KMS-11 (cell line): ENCODE results near the gene ACSF2.
A peak's percentile ranks its signal among the peaks of the same experiment; 100 is the strongest.

Experiments used
- H2AFZ ChIP-seq: fragments of 200-600 bp; sonication (generic); 2 replicates; pipeline ENCODE4 v1.6.1; 2016; ENCODE audit warnings: antibody characterized with exemption, mixed run types, low read depth
- H3K27ac ChIP-seq: fragments of 200-600 bp; sonication (generic); 2 replicates; pipeline ENCODE4 v1.6.1; 2016; ENCODE audit warnings: mild to moderate bottlenecking, mixed run types
- H3K27me3 ChIP-seq: fragments of 200-600 bp; sonication (generic); 2 replicates; pipeline ENCODE4 v1.6.1; 2017; ENCODE audit warnings: mild to moderate bottlenecking, low read depth, mixed run types, moderate library complexity; ENCODE audit not compliant: insufficient read depth
- H3K36me3 ChIP-seq: fragments of 200-600 bp; sonication (generic); 2 replicates; pipeline ENCODE4 v1.6.1; 2017; ENCODE audit warnings: mild to moderate bottlenecking, mixed run types; ENCODE audit not compliant: insufficient read depth
- H3K4me1 ChIP-seq: fragments of 200-600 bp; sonication (generic); 2 replicates; pipeline ENCODE4 v1.6.1; 2016; ENCODE audit warnings: mild to moderate bottlenecking, low read depth, mixed run types; ENCODE audit not compliant: poor library complexity, severe bottlenecking
- H3K4me2 ChIP-seq: fragments of 200-600 bp; sonication (generic); 2 replicates; pipeline ENCODE4 v1.7.0; 2016; ENCODE audit warnings: mild to moderate bottlenecking, mixed run types
- H3K4me3 ChIP-seq: fragments of 200-600 bp; sonication (generic); IDR thresholded peaks from 2 replicates; pipeline ENCODE4 v1.6.1; 2017; ENCODE audit warnings: low read depth, low read length, mixed read lengths; ENCODE audit not compliant: insufficient read depth
- H3K79me2 ChIP-seq: fragments of 200-600 bp; sonication (generic); 2 replicates; pipeline ENCODE4 v1.6.1; 2016; ENCODE audit warnings: low read depth, mixed run types; ENCODE audit not compliant: insufficient read depth
- H3K9ac ChIP-seq: fragments of 200-600 bp; sonication (generic); 2 replicates; pipeline ENCODE4 v1.6.1; 2016; ENCODE audit warnings: mild to moderate bottlenecking, mixed run types
- H4K20me1 ChIP-seq: fragments of 200-600 bp; sonication (generic); 2 replicates; pipeline ENCODE4 v1.6.1; 2016; ENCODE audit warnings: mild to moderate bottlenecking, mixed run types; ENCODE audit not compliant: insufficient read depth
- CTCF ChIP-seq: fragments of 200-600 bp; sonication (generic); conservative IDR thresholded peaks from 2 replicates; pipeline ENCODE4 v1.6.1; 2017; ENCODE audit warnings: low read depth, mild to moderate bottlenecking, antibody characterized with exemption, low read length, moderate library complexity, mixed read lengths

Gene ACSF2

GRCh38 chr17:50389534-50389933 is 36.5 kb upstream of the ACSF2 start:
- Histone ChIP-seq H3K4me1 (no peaks in the 10 kb centered on the region), H3K4me2 (no peak overlapping the region), H3K4me3 (no peak overlapping the region), H2AFZ (no peak overlapping the region), H4K20me1 (peaks cover 14% of the 10 kb centered on the region), H3K9ac (no peak overlapping the region), H3K36me3 (peaks cover 50% of the 10 kb centered on the region), H3K27me3 (no peaks in the 10 kb centered on the region), H3K79me2 (peaks cover 17% of the 10 kb centered on the region), H3K27ac (no peak overlapping the region)
- TF ChIP-seq CTCF: no peak

GRCh38 chr17:50392621-50393020 is 33.4 kb upstream of the ACSF2 start:
- Histone ChIP-seq H3K36me3 (peaks cover 46% of the 10 kb centered on the region), H4K20me1 (peaks cover 18% of the 10 kb centered on the region), H3K9ac (no peak overlapping the region), H2AFZ (no peak overlapping the region), H3K27ac (no peak overlapping the region), H3K27me3 (no peaks in the 10 kb centered on the region), H3K79me2 (peaks cover 44% of the 10 kb centered on the region), H3K4me3 (no peak overlapping the region), H3K4me2 (no peak overlapping the region), H3K4me1 (peaks cover 11% of the 10 kb centered on the region)
- TF ChIP-seq CTCF: no peak

GRCh38 chr17:50393700-50394099 is 32.3 kb upstream of the ACSF2 start:
- peaks cover 11% of the 10 kb centered on the region for H3K4me1 ChIP-seq
- no peaks in the 10 kb centered on the region for H3K27me3 ChIP-seq
- no peak overlapping the region for H3K27ac ChIP-seq
- no peak overlapping the region for H3K4me3 ChIP-seq
- H3K4me2 ChIP-seq: no peak overlapping the region
- no peak overlapping the region for H3K9ac ChIP-seq
- TF ChIP-seq CTCF: no peak
- H3K79me2 ChIP-seq: peaks cover 44% of the 10 kb centered on the region
- peaks cover 18% of the 10 kb centered on the region for H4K20me1 ChIP-seq
- no peak overlapping the region for H2AFZ ChIP-seq
- peaks cover 46% of the 10 kb centered on the region for H3K36me3 ChIP-seq

- Histone ChIP-seq H3K9ac (no peak overlapping the region), H3K79me2 (peaks cover 44% of the 10 kb centered on the region)
Observed at GRCh38 chr17:50394711-50395110, 31.3 kb upstream of the ACSF2 start.

More at GRCh38 chr17:50394711-50395110, 31.3 kb upstream of the ACSF2 start:
- Histone ChIP-seq H3K27ac (no peak overlapping the region), H2AFZ (no peak overlapping the region), H4K20me1 (peaks cover 18% of the 10 kb centered on the region), H3K4me2 (peak overlapping the region; percentile 98; the same call in 1 of the 2 replicates), H3K36me3 (peaks cover 41% of the 10 kb centered on the region), H3K4me3 (no peak overlapping the region), H3K4me1 (peaks cover 11% of the 10 kb centered on the region), H3K27me3 (no peaks in the 10 kb centered on the region)
- no peak for TF ChIP-seq CTCF
